ENCODE data around the gene PGM2L1.

Gene PGM2L1

DNA sequence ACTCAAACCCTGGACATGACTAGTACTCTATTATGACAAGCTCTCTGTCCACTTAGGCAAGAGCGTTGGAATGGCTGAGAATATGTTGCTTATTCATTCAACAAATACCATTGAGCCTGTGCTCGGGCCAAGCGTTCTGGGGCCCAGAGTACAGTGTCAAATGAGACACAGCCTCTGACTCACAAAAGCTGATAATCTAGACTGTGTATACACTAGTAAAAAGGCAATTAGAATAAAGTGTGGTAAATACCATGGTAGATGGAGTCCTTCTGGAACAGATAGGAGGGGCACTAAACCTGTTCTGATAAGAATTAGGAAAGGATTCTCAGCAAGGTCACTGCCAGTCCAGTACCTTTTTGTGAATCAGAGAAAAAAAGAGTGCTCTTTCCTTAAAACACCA lies 44.4 kb upstream of the PGM2L1 start:
- H3K27ac ChIP-seq, result no peak overlapping the region
- ChIA-PET POLR2A (ENCODE audit: low non-redundant PET) (no interaction called here), CTCF (interaction anchor here (0.5 to 3.0 kb wide), 7 partner anchors 9 to 1743 kb away, joined by 3 to 12 read pairs (median 3); no protein-coding TSS in a partner anchor)
- TF ChIP-seq, protein P1, sequence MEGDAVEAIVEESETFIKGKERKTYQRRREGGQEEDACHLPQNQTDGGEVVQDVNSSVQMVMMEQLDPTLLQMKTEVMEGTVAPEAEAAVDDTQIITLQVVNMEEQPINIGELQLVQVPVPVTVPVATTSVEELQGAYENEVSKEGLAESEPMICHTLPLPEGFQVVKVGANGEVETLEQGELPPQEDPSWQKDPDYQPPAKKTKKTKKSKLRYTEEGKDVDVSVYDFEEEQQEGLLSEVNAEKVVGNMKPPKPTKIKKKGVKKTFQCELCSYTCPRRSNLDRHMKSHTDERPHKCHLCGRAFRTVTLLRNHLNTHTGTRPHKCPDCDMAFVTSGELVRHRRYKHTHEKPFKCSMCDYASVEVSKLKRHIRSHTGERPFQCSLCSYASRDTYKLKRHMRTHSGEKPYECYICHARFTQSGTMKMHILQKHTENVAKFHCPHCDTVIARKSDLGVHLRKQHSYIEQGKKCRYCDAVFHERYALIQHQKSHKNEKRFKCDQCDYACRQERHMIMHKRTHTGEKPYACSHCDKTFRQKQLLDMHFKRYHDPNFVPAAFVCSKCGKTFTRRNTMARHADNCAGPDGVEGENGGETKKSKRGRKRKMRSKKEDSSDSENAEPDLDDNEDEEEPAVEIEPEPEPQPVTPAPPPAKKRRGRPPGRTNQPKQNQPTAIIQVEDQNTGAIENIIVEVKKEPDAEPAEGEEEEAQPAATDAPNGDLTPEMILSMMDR (conservative IDR thresholded peaks at IDR 0.05; ENCODE audit: low read depth), result no peak
- no peak for DNase-seq (ENCODE audit: low spot score)

DNA sequence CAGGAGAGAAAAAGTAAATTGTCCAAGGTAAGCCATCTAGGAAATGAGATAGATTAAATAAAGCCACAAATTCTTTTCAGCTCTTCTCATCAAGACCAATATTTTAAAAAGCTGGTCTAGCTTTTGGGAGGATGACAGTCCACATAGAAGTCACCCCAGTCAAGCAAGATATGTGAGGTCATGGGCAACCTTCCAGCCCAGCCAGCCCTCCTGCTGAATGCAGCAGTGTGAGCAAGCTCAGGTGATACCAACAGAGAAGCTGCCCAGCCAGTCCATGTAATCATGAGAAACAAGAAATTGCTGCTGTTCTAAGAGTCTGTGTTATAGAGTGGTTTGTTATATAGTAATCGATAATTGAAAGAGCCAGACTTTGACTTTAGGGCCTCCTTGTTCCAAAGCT lies 40.4 kb upstream of the PGM2L1 start:
- ChIA-PET POLR2A (ENCODE audit: low non-redundant PET) (no interaction called here), CTCF (interaction anchor here (0.7 to 1.1 kb wide), 3 partner anchors 11 to 160 kb away, joined by 3 to 5 read pairs (median 3); no protein-coding TSS in a partner anchor)
- no peak for DNase-seq (ENCODE audit: low spot score)
- TF ChIP-seq, protein P1 (conservative IDR thresholded peaks at IDR 0.05; ENCODE audit: low read depth), result no peak
- H3K27ac ChIP-seq, result no peak overlapping the region

DNA sequence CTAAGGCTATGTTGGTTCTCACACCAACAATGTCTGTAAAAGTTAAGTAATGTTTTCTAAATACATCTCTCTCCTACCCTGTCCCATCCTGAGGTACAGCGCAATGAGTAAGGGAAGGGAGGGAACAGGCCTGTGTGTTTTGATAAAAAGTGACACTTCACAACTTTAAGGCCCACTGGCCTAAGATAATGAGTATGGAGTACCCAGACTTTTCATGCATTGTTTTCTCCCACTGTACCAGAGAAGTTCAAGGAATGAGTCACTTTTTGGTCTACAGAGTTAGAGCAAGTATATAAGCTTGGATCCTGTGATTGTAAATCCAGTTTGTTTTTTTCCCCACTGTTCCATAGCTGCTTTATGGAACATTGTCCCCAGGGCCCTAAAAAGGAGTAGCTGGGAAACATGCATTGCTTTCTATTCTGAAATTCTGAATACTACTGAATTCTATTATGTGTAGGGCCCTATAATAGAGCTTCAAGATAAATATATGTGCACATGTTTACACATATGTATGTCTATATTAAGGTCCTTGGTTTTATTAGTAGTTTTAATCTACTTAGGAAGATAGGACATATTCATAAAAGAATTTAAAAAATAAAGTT lies 39.3 kb upstream of the PGM2L1 start:
- CTCF ChIA-PET, result interaction anchor here (0.5 to 0.9 kb wide), 3 partner anchors 48 to 548 kb away, joined by 3 read pairs; no protein-coding TSS in a partner anchor
- DNase-seq (ENCODE audit: low spot score), result no peak
- POLR2A ChIA-PET (ENCODE audit: low non-redundant PET), result no interaction called here
- no peak overlapping the region for H3K27ac ChIP-seq
- TF ChIP-seq, protein P1 (conservative IDR thresholded peaks at IDR 0.05; ENCODE audit: low read depth), result no peak

DNA sequence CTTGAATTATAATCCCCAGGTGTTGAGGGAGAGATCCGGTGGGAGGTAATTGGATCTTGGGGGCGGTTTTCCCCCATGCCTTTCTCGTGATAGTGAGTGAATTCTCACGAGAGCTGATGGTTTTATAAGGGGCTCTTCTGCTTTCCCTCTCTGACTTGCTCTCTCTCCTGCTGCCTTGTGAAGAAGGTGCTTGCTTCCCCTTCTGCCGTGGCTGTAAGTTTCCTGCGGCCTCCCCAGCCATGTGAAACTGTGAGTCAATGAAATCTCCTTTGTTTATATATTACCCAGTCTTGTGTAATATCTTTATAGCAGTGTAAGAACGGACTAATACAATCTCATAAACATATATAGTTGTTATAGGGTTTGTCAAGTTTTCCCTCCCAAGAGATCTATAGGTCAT lies 36.3 kb upstream of the PGM2L1 start:
- no peak overlapping the region for H3K27ac ChIP-seq
- TF ChIP-seq, protein P1 (conservative IDR thresholded peaks at IDR 0.05; ENCODE audit: low read depth), result no peak
- POLR2A ChIA-PET (ENCODE audit: low non-redundant PET), result no interaction called here
- CTCF ChIA-PET, result no interaction called here
- DNase-seq (ENCODE audit: low spot score), result no peak

DNA sequence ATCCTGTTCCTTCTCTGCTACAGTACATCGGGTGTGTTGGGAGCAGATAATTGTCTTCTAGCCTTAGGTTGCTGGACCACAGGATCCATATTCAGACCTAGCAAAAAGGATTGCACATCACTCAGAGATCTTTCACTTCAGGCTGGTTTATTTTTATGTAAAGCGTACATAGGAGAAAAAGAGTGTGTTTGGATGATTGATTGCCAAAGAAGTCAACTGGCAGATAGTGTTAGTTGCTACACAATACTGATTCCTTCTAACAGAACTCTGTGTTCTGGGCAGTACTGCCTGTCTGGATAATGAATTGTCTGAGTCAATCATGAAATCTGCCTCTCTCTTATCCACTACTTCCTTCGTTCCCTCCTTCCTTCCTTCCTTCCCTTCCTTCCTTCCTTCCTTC lies 31.0 kb upstream of the PGM2L1 start:
- TF ChIP-seq, protein P1 (conservative IDR thresholded peaks at IDR 0.05; ENCODE audit: low read depth), result no peak
- no peak overlapping the region for H3K27ac ChIP-seq
- ChIA-PET CTCF (interaction anchor here (0.5 to 0.9 kb wide), 3 partner anchors 16 to 26 kb away, joined by 3 read pairs; no protein-coding TSS in a partner anchor), POLR2A (ENCODE audit: low non-redundant PET) (no interaction called here)
- DNase-seq (ENCODE audit: low spot score), result no peak

DNA sequence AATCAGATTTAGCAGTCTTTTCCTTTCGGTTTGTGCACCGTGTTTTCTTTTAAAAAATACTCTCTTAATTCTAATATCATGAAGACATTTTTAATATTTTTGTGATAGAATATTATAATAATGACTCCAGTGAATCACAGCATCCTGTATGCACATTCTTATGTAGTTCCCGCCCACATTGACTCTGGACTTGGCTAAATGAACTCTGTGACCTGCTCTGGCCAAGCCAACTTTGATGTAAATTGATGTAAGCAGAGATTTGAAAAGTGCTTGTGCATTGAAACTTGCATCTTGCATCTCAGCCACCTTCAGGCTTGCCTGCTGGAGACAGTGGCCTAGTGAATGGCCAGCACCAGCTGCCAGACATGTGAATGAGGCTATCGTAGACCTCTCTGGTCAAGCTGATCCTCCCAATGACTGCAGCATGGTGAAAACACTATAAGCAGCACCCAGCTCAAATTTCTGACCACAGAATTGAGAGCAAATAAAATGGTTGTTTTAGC lies 29.2 kb upstream of the PGM2L1 start:
- ChIA-PET CTCF (no interaction called here), POLR2A (ENCODE audit: low non-redundant PET) (no interaction called here)
- no peak for DNase-seq (ENCODE audit: low spot score)
- TF ChIP-seq, protein P1 (conservative IDR thresholded peaks at IDR 0.05; ENCODE audit: low read depth), result no peak
- H3K27ac ChIP-seq, result no peak overlapping the region

Measured in RWPE1 (cell line).